Measurements from ENCODE around the gene PGM2L1. TPM values are rescaled to one million over a fixed set of nuclear protein-coding genes. Genes with fewer than 3 reads are reported as not detected.

Gene PGM2L1
- polyA plus RNA-seq, 1 donor: 6.7 TPM

Other genes starting within 250 kb of the PGM2L1 start
- gene C2CD3, start 227.4 kb downstream of the PGM2L1 start, polyA plus RNA-seq: 12.3 TPM
- 27.8 TPM for gene PPME1, start 227.1 kb downstream of the PGM2L1 start, polyA plus RNA-seq
- 1.3 TPM for gene P4HA3, start 86.8 kb downstream of the PGM2L1 start, polyA plus RNA-seq
- gene KCNE3, start 69.1 kb upstream of the PGM2L1 start, polyA plus RNA-seq: 33.1 TPM
- gene LIPT2, start 95.3 kb upstream of the PGM2L1 start, polyA plus RNA-seq: 6.8 TPM
- 16.9 TPM for gene POLD3, start 194.1 kb upstream of the PGM2L1 start, polyA plus RNA-seq